Skin of body (tissue), 2 donors: ENCODE data around the gene DOCK9. TPM values are rescaled to one million over a fixed set of nuclear protein-coding genes. Genes with fewer than 3 reads are reported as not detected.

Source experiments
- DNase-seq: peaks from one replicate; lab custom pipeline; 2025; lab: John Stamatoyannopoulos, UW
- total RNA-seq: library from RNA; depleted of rRNA; stranded (reverse); fragments of >200 nt; gene quantifications from one replicate; pipeline ENCODE4 v1.2.3, GENCODE V29; 2014

Gene DOCK9
- total RNA-seq, 1 donor from 2014 or later: 89.1 TPM

GRCh38 chr13:98798849-98799645 is 178.8 kb downstream of the DOCK9 start:
- peak; percentile 87 for DNase-seq

- DNase-seq: peak; percentile 34
Observed at GRCh38 chr13:98797456-98797855, 180.4 kb downstream of the DOCK9 start.

GRCh38 chr13:98796798-98797197 is 181.1 kb downstream of the DOCK9 start:
- DNase-seq: no peak

- DNase-seq: no peak
Observed at GRCh38 chr13:98796191-98796590, 181.7 kb downstream of the DOCK9 start.

GRCh38 chr13:98795220-98795619 is 182.6 kb downstream of the DOCK9 start:
- DNase-seq: no peak

- no peak for DNase-seq
Observed at GRCh38 chr13:98794498-98794897, 183.4 kb downstream of the DOCK9 start.

GRCh38 chr13:98792785-98793495 is 184.9 kb downstream of the DOCK9 start:
- no peak for DNase-seq

GRCh38 chr13:98792321-98792720 is 185.5 kb downstream of the DOCK9 start:
- no peak for DNase-seq

GRCh38 chr13:98791611-98792010 is 186.3 kb downstream of the DOCK9 start:
- DNase-seq: no peak

GRCh38 chr13:98787996-98788395 is 189.9 kb downstream of the DOCK9 start:
- DNase-seq: no peak

GRCh38 chr13:98787173-98787572 is 190.7 kb downstream of the DOCK9 start:
- no peak for DNase-seq

- DNase-seq: no peak
Observed at GRCh38 chr13:98786023-98786422, 191.8 kb downstream of the DOCK9 start.

GRCh38 chr13:98785405-98785804 is 192.5 kb downstream of the DOCK9 start:
- DNase-seq: no peak

GRCh38 chr13:98784666-98785065 is 193.2 kb downstream of the DOCK9 start:
- no peak for DNase-seq

- DNase-seq: no peak
Observed at GRCh38 chr13:98783856-98784478, 193.9 kb downstream of the DOCK9 start.

- no peak for DNase-seq
Observed at GRCh38 chr13:98782654-98783053, 195.2 kb downstream of the DOCK9 start.

GRCh38 chr13:98781905-98782304 is 196.0 kb downstream of the DOCK9 start:
- no peak for DNase-seq

GRCh38 chr13:98781470-98781869 is 196.4 kb downstream of the DOCK9 start:
- DNase-seq: no peak

- no peak for DNase-seq
Observed at GRCh38 chr13:98781045-98781444, 196.8 kb downstream of the DOCK9 start.

- peak; percentile 88 for DNase-seq
Observed at GRCh38 chr13:98780451-98780850, 197.4 kb downstream of the DOCK9 start.

- no peak for DNase-seq
Observed at GRCh38 chr13:98779695-98780094, 198.2 kb downstream of the DOCK9 start.

GRCh38 chr13:98778749-98779148 is 199.1 kb downstream of the DOCK9 start:
- DNase-seq: no peak
